ENCODE measurements around the gene CDK18.

Gene CDK18

GRCh38 chr1:205506409-205507200 lies 2.1 kb downstream of the CDK18 start:
- no peak for DNase-seq

GRCh38 chr1:205508227-205508714 lies 3.8 kb downstream of the CDK18 start:
- DNase-seq: no peak

GRCh38 chr1:205510308-205510950 lies 6.0 kb downstream of the CDK18 start:
- no peak for DNase-seq

GRCh38 chr1:205510951-205511330 lies 6.5 kb downstream of the CDK18 start:
- DNase-seq: no peak

- no peak for DNase-seq
These were observed 7.9 kb downstream of the CDK18 start for GRCh38 chr1:205512059-205513045.

GRCh38 chr1:205513774-205514173 lies 9.3 kb downstream of the CDK18 start:
- DNase-seq: no peak

- DNase-seq: no peak
These were observed 10.0 kb downstream of the CDK18 start for GRCh38 chr1:205514211-205515142.

GRCh38 chr1:205515781-205516253 lies 11.3 kb downstream of the CDK18 start:
- no peak for DNase-seq

- no peak for DNase-seq
These were observed 11.9 kb downstream of the CDK18 start for GRCh38 chr1:205516362-205516761.

- DNase-seq: no peak
These were observed 12.8 kb downstream of the CDK18 start for GRCh38 chr1:205517288-205517687.

GRCh38 chr1:205517763-205518162 lies 13.3 kb downstream of the CDK18 start:
- no peak for DNase-seq

GRCh38 chr1:205518661-205519540 lies 14.4 kb downstream of the CDK18 start:
- no peak for DNase-seq

- no peak for DNase-seq
These were observed 15.2 kb downstream of the CDK18 start for GRCh38 chr1:205519541-205520131.

- no peak for DNase-seq
These were observed 16.2 kb downstream of the CDK18 start for GRCh38 chr1:205520709-205521108.

GRCh38 chr1:205521686-205522085 lies 17.2 kb downstream of the CDK18 start:
- DNase-seq: no peak

- DNase-seq: no peak
These were observed 18.2 kb downstream of the CDK18 start for GRCh38 chr1:205522692-205523091.

GRCh38 chr1:205523261-205523890 lies 18.9 kb downstream of the CDK18 start:
- DNase-seq: no peak

GRCh38 chr1:205523891-205524793 lies 19.7 kb downstream of the CDK18 start:
- DNase-seq: peak; percentile 83 to 86

- no peak for DNase-seq
These were observed 20.3 kb downstream of the CDK18 start for GRCh38 chr1:205524794-205525101.
